Motor neuron (in vitro differentiated cells): ENCODE data around the gene CCDC13. TPM values are rescaled to one million over a fixed set of nuclear protein-coding genes. Genes with fewer than 3 reads are reported as not detected.

Experiments
- ATAC-seq, 8 experiments: fragments of 200-7000 bp; cut with Tn5 transposase; replicated peaks in 6 of 8; 2 replicates each; pipeline ENCODE4 v1.8.0; 2021; ENCODE audit warnings: mild to moderate bottlenecking in 8 of 8, moderate library complexity in 8 of 8
- H3K27ac ChIP-seq, 2 donors: fragments of 250-450 bp; sonication (Bioruptor Pico); 2 replicates each; pipeline ENCODE4 v1.9.0; 2021; ENCODE audit warnings: antibody characterized with exemption in 2 of 2, mild to moderate bottlenecking in 2 of 2, moderate library complexity in 1 of 2
- H3K4me1 ChIP-seq, 2 donors: fragments of 250-450 bp; sonication (Bioruptor Pico); replicated peaks in 1 of 2; 2 replicates each; pipeline ENCODE4 v1.6.1; 2021; ENCODE audit warnings: antibody characterized with exemption in 2 of 2, mild to moderate bottlenecking in 2 of 2, moderate library complexity in 1 of 2
- H3K4me3 ChIP-seq, 5 donors: fragments of 250-450 bp; sonication (Bioruptor Pico); 2 replicates each; pipeline ENCODE4 v1.9.0; 2021; ENCODE audit warnings: antibody characterized with exemption in 5 of 5, mild to moderate bottlenecking in 5 of 5, moderate library complexity in 4 of 5
- WGBS, 10 experiments: fragments of 450-650 bp; shearing (Covaris generic); methylation state at CpG; one replicate each; pipeline ENCODE4 v1.0.0; 2022; 5-methylcytosine and 5-hydroxymethylcytosine counted together
- in situ Hi-C, 9 experiments: fragments of 400-800 bp; cut with MboI; loops; one replicate each; pipeline ENCODE4 v1.15.0; 2021; ENCODE audit warnings: low sequenced_read_pairs in 9 of 9, low pct_unique_long_range_greater_than_20kb in 2 of 9; ENCODE audit not compliant: unreplicated experiment in 9 of 9
- total RNA-seq, 8 experiments: library from RNA; unstranded; fragments of 300-600 nt; gene quantifications; 2 replicates each; pipeline versions ENCODE4 v1.2.3 to v1.2.4, GENCODE V29; 2022

The CCDC13 gene
- total RNA-seq, 8 experiments from 2014 or later = 1.0 to 18.8 (median 1.5) TPM

DNA sequence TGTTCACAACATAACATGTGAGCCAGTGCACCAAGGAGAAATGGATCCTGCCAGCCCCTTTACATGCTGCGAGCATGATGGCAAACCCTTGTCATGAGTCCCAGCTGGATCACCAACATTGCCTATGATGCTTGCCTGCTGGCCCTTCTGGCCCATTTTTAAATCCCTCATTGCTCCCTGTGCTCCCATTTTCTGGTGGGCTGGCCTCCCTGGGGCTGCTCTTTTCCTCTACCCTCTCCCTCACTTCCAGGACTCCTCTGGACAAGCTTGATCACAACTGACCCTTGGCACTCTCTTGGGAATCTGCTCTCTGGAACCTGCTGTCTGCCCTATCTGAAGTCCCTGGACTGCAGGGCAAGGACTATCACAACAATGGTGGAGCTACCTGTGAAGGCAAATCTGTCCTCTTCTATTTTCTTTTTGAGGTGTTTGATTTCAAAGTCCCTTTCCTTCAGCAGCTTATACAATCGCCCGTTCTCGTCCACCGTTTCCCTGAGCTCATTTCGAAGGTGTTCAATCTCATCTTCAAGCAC, 16.3 kb downstream of the CCDC13 start:
- H3K27ac ChIP-seq = no peak overlapping the region
- 78 to 100% (median 95%) methylated on average over 1 to 6 of the region's 6 CpGs; no CpG with 5 or more reads in 2 of the 10 experiments for WGBS, 10 experiments
- in situ Hi-C loops = no loop called here
- H3K4me1 ChIP-seq = peaks cover 0 to 4% of the 10 kb centered on the region in 2 donors
- ATAC-seq = no peak
- H3K4me3 ChIP-seq = no peak overlapping the region

DNA sequence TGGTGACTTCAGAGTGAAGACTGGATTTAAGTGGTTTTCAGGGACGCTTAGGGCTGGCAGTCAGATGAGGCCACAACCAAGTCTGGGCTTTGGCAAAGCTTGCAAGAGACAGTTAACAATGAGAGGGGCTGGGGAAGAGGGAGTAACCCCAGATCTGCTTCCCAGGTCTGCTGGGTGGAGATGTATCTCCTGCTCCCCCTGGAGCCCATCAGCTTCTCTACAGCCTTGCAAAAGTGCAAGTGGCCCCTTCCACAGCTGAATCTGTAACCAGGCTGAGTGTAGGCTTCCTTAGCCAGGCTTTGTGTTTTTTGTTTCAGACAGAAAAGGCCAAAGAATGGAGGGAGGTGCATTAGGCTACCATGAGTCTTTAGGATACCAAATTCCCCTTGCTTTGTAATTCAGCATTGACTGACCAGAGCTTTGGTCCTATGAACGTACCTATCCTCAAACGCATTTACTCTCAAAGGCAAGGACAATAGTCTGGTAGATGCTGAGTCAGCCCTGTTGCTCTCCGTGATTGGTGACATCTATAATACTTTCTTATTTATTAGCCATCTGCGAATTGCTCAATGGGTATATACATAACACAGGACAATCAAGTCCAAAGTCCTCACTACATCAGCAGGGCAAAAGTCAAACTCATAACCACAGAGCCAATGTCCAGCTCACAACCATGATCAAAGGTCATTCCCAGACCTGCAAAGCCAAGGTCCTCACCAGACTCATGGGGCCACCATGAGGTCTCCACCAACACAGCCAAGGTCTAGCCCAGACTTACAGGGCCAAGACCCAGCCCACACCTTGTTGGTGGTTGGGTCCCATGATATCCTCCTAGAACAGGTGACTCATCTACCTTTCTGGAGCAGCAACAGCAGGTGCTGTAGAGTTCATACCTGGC, 17.1 kb downstream of the CCDC13 start:
- in situ Hi-C loops = no loop called here
- no peak overlapping the region for H3K4me3 ChIP-seq
- H3K27ac ChIP-seq = no peak overlapping the region
- peaks cover 0 to 4% of the 10 kb centered on the region in 2 donors for H3K4me1 ChIP-seq
- WGBS, 10 experiments = 0 to 89% (median 60%) methylated on average over 1 to 4 of the region's 5 CpGs; no CpG with 5 or more reads in 2 of the 10 experiments
- peak; percentile 35 to 91 (median 72) for ATAC-seq

- Histone ChIP-seq H3K4me3 (no peak overlapping the region), H3K27ac (no peak overlapping the region), H3K4me1 (peaks cover 0 to 4% of the 10 kb centered on the region in 2 donors)
- 83 to 100% (median 90%) methylated on average over 1 to 3 of the region's 3 CpGs; no CpG with 5 or more reads in 5 of the 10 experiments for WGBS, 10 experiments
- in situ Hi-C loops = no loop called here
- ATAC-seq = no peak
These were observed 19.3 kb downstream of the CCDC13 start for GRCh38 chr3:42753757-42754156.

DNA sequence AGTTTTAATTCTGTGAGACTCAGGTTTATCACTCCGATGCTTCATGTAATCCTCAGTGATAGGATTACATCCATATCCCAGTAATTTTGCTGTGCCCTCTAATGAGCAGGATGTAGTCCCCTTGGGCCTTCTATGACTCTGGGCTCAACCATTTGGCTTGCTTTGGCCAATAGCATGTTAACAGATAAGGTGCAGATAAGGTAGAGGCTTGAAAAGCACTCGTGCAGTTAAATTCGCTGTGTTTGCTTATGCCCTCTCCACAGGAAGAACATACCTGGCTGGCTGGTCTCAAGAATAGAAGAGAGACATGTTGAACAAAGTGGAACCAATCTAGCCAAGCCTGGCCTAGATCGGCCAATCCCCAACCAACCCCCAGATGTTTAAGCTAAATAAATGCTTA, 20.1 kb downstream of the CCDC13 start:
- Histone ChIP-seq H3K27ac (no peak overlapping the region), H3K4me3 (no peak overlapping the region), H3K4me1 (peaks cover 0 to 4% of the 10 kb centered on the region in 2 donors)
- in situ Hi-C loops = no loop called here
- 60 to 100% (median 87%) methylated on average over 1 to 4 of the region's 4 CpGs; no CpG with 5 or more reads in 1 of the 10 experiments for WGBS, 10 experiments
- no peak for ATAC-seq

DNA sequence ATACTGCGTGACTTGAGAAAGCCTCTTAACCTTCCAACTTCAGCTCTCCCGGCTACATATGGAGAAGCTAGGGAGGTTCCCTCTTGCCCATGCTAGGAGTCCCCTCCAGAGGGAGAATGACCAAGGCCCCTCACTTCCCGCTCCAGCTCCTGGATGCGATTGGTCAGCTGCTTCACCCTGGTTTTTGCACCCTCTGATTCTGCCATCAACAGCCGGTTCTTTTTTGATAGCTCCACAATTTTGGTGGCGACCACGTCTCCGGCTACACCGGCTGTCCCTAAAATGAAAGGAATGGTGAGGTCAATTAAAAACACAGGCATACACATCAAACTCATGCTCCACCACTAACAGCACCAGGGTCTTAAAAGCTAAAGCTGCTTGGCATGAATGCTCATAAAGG, 20.6 kb downstream of the CCDC13 start:
- 77 to 100% (median 94%) methylated on average over 1 to 8 of the region's 9 CpGs; no CpG with 5 or more reads in 1 of the 10 experiments for WGBS, 10 experiments
- H3K27ac ChIP-seq = no peak overlapping the region
- H3K4me1 ChIP-seq = peaks cover 0 to 4% of the 10 kb centered on the region in 2 donors
- ATAC-seq = no peak
- H3K4me3 ChIP-seq = no peak overlapping the region
- in situ Hi-C loops = no loop called here

GRCh38 chr3:42751609-42752008, 21.4 kb downstream of the CCDC13 start:
- Histone ChIP-seq H3K27ac (no peak overlapping the region), H3K4me1 (peaks cover 0 to 4% of the 10 kb centered on the region in 2 donors), H3K4me3 (no peak overlapping the region)
- ATAC-seq = peak in 3 of 8 experiments; percentile 37 to 68 (median 59)
- 30 to 100% (median 100%) methylated on average over 2 to 3 of the region's 9 CpGs; no CpG with 5 or more reads in 7 of the 10 experiments for WGBS, 10 experiments
- in situ Hi-C loops = no loop called here

DNA sequence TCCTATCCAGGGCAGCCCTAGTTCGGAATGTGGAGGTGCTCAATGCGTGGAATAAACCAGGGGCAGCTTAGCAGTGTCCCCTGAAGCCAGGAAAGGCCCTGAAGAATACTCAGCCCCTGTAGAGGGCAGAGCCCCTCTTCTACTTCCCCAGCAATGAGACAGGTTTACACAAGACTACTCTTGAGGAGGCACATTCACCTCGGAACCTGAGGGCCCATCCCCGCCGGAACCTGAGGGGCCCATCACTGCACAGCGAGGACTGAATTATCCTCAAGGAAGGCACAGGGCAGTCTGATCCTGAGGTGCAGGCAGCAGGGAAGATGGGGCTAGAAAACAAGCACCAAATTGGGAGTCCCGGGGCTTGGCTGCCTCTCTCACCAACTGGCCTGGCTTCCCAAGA, 22.2 kb downstream of the CCDC13 start:
- in situ Hi-C loops = no loop called here
- WGBS, 10 experiments = 60 to 100% (median 91%) methylated on average over 1 to 7 of the region's 7 CpGs; no CpG with 5 or more reads in 4 of the 10 experiments
- ATAC-seq = no peak

GRCh38 chr3:42749753-42750231, 23.3 kb downstream of the CCDC13 start:
- in situ Hi-C loops = loop anchor here in 1 of 9 experiments (10.0 kb wide), 1 partner anchor 95 kb away; the partner anchor contains the start of gene ZBTB47
- H3K4me1 ChIP-seq = no peaks in the 10 kb centered on the region
- no peak overlapping the region for H3K4me3 ChIP-seq
- no peak overlapping the region for H3K27ac ChIP-seq
- ATAC-seq = peak in 6 of 8 experiments; percentile 21 to 68 (median 34)
- WGBS, 10 experiments = 27 to 80% (median 54%) methylated on average over 1 to 5 of the region's 10 CpGs; no CpG with 5 or more reads in 4 of the 10 experiments

More for the DNA sequence above, 22.2 kb downstream of the CCDC13 start:
- H3K4me1 ChIP-seq = peaks cover 0 to 4% of the 10 kb centered on the region in 2 donors
- no peak overlapping the region for H3K4me3 ChIP-seq
- no peak overlapping the region for H3K27ac ChIP-seq

GRCh38 chr3:42749025-42749752, 23.9 kb downstream of the CCDC13 start:
- 81 to 100% (median 87%) methylated on average over 3 of the region's 10 CpGs; no CpG with 5 or more reads in 7 of the 10 experiments for WGBS, 10 experiments
- ATAC-seq = no peak
- H3K4me1 ChIP-seq = peaks cover 0 to 3% of the 10 kb centered on the region in 2 donors
- no peak overlapping the region for H3K4me3 ChIP-seq
- no peak overlapping the region for H3K27ac ChIP-seq
- in situ Hi-C loops = loop anchor here in 1 of 9 experiments (10.0 kb wide), 1 partner anchor 94 kb away; the partner anchor contains the start of gene ZBTB47

DNA sequence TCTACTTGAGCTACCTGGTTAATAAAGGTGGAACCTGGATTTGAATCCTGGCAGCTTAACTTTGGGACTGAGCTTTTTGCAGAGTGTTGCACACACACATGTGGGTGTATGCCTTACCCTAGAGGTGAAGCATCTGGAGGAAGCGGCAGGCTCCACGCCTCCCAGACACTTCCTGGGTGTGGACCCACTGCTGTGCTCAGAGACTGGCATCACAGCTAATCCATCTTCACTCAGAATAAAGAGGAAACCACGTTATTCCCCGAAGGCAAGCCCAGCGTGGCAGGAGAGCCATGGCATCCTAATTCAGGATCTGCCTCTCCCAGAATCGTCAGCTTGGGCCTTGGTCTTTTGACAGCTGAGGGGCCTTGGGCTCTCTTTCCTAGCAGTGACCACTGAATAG, 25.5 kb downstream of the CCDC13 start:
- H3K4me1 ChIP-seq = peaks cover 0 to 5% of the 10 kb centered on the region in 2 donors
- H3K4me3 ChIP-seq = no peak overlapping the region
- peak in 3 of 8 experiments; percentile 41 to 69 (median 52) for ATAC-seq
- in situ Hi-C loops = loop anchor here in 1 of 9 experiments (10.0 kb wide), 1 partner anchor 93 kb away; the partner anchor contains the start of gene ZBTB47
- H3K27ac ChIP-seq = no peak overlapping the region
- 0 to 90% (median 57%) methylated on average over 2 to 4 of the region's 6 CpGs; no CpG with 5 or more reads in 2 of the 10 experiments for WGBS, 10 experiments

DNA sequence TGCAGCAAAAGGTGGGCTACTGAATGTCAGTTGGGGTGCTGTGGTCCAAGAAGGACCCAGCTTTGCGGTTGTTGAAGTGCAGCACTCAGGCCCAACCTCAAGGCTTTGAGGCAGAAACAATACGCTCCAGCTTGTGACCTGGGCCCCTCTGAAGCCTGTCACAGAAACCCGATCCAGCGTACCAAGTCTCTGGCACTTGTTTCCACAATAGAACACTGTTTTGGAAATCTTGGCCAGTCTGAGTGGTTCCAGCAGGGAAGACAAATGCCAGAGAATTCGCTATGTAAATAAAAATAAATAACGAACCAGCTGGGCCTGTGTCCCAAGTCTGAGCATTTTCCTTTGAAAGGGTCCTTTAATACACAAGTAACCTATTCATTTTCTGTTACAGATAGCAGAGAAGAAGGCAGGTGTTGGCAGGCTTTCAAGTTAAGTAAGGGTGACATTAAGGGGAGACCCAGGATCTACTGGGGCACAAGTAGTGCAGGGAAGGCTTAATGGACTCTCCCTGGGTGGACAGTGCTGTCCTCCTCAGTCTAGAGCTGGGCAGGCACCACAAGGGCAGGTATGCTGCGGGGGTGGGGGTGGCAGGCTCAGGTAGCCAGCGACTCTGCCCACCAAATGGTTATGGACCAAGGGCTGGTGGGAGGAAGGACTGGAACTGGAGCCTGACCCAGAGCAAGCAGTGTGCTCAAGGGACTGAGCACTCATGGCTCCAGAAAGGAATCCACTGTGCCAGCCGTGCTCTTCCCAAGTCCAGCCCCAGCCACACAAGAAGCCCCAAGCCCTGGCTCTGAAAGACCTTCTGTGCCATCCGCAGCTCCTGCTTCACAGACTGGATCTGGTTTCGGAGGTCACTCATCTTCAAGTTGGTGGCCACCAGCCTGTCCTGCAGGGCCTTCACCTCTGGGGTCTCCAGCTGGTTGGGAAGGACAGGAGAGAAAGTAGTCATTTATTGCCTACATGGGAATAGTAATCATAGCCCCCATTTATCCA, 26.3 kb downstream of the CCDC13 start:
- in situ Hi-C loops = loop anchor here in 1 of 9 experiments (10.0 kb wide), 1 partner anchor 92 kb away; the partner anchor contains the start of gene ZBTB47
- H3K4me3 ChIP-seq = no peak overlapping the region
- peak in 1 of 8 experiments; percentile 61 for ATAC-seq
- no peak overlapping the region for H3K27ac ChIP-seq
- H3K4me1 ChIP-seq = peaks cover 0 to 5% of the 10 kb centered on the region in 2 donors
- WGBS, 10 experiments = 40 to 100% (median 62%) methylated on average over 2 to 7 of the region's 11 CpGs; no CpG with 5 or more reads in 2 of the 10 experiments
